NCI-H82 (cell line): Measurements from ENCODE around the gene KCNQ1OT1.
"Not testable (repeated sequence)": the region's sequence is repeated elsewhere in the genome, so short reads cannot be mapped to it uniquely, and the experiment has no call there.

ENCODE experiments used
- DNase-seq: peaks from one replicate; lab custom pipeline; 2025; lab: John Stamatoyannopoulos, UW

Gene KCNQ1OT1

GRCh38 chr11:2652333-2653197 is 47.2 kb downstream of the KCNQ1OT1 start:
- no peak for DNase-seq

GRCh38 chr11:2651826-2652271 is 47.9 kb downstream of the KCNQ1OT1 start:
- no peak for DNase-seq

DNA sequence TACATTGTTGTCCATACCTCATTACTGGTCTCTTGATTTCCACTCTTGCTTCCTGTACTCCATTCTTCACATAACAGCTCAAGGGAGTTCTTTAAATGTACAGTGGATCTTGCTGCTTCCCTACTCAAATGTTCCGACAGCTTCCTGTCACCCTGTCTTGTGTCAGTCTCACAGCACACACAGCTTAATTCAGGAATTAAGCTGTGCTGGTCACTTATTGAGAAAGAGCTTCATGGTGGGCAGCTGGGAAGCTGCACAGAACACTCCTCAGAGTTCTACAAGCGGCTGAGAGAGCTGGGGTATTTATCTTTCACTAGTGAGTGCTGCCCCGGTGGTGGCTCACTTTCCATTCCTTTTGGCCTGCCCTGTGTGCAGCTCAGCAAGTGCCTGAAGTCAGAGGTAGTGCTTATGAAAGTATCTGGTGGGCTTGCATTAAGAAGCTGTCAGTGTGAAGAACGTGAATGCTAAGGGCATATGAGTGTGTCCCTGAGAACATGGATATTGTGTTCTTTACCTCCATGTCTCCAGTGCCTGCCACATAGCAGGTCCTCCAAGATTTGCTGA is 48.7 kb downstream of the KCNQ1OT1 start:
- DNase-seq, result no peak

DNA sequence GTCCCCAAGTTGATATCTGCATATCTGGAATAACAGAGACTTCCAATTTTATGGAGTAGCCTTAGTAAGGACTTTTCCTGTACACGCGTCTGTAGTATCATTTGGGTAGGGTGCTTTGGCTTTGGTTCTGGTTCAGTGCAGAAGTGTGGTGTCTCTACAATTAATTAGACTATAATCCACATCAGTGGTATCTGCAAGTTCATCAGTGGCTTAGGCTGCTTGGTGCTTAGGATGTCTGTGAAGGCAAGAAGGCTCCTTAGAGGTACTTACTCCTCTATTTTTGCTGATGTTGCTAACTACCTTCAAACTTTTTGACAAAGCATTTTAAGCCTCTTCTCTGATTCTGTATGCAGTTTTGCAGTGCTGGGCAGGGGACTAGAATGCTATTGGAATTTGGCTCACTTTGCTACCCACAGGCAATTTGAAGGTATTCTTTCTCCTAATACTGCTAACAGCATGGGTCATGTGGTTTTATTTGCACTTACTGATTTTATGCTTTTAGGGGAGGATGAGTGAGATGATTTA is 49.4 kb downstream of the KCNQ1OT1 start:
- no peak for DNase-seq

GRCh38 chr11:2649848-2650247 is 49.9 kb downstream of the KCNQ1OT1 start:
- no peak for DNase-seq

DNA sequence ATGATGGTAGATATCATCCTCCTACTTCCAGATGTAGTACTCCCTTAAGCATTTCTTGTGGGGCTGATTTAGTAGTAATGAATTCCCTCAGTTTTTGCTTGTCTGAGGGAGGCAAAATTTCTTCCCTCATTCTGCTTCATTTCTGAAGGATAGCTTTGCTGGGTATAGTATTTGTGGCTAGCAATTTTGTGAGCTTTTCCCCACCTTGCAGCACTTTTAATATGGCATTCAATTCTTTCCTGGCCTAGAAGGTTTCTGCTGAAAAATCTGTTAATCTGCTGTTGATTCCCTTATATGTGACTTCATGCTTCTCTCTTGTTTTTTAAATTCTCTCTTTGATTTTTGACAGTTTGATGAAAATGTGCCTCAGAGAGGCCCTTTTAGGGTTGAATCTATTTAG is 50.4 kb downstream of the KCNQ1OT1 start:
- DNase-seq, result no peak

GRCh38 chr11:2647953-2648352 is 51.8 kb downstream of the KCNQ1OT1 start:
- no peak for DNase-seq

DNA sequence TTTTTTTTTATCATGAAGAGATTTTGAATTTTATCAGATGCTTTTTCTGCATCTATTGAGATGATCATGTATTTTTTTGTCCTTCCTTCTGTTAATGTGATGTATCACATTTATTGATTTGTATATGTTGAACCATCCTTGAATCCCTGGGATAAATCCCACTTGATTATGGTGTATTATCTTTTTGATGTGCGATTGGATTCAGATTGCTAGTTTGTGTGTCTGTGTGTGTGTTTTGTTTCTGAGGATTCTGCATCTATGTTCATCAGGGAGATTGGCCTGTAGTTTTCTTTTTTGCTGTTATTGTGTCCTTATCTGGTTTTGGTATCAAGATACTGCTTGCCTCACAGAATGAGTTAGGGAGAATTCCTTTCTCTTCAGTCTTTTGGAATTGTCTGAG is 52.6 kb downstream of the KCNQ1OT1 start:
- no peak for DNase-seq

DNA sequence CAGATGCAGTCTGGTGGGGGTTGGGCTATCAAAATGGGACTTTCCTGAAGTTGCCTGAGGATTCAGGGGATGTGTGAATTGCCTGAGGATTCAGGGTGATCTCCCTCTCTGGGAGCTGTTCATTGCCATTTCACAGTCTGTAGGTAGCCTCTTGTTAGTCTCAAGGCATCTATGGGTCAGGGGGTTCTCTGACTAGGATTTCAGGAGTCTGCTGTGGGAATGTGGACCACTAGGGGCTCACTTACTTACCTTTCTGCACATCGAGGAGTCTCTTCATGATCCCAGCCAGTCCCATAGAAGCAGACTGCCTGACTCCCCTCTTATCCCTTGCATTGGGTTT is 54.0 kb downstream of the KCNQ1OT1 start:
- DNase-seq, result no peak

GRCh38 chr11:2644844-2645778 is 54.7 kb downstream of the KCNQ1OT1 start:
- no peak for DNase-seq

- DNase-seq, result no peak
These were observed 56.0 kb downstream of the KCNQ1OT1 start for GRCh38 chr11:2643746-2644145.

GRCh38 chr11:2641623-2642022 is 58.2 kb downstream of the KCNQ1OT1 start:
- no peak for DNase-seq

DNA sequence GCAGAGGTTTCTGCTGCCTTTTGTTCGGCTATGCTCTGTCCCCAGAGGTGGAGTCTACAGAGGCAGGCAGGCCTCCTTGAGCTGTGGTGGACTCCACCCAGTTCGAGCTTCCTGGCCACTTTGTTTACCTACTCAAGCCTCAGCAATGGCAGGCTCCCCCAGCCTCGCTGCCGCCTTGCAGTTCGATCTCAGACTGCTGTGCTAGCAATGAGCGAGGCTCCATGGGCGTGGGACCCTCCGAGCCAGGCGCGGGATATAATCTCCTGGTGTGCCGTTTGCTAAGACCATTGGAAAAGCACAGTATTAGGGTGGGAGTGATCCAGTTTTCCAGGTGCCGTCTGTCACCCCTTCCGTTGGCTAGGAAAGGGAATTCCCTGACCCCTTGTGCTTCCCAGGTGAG is 60.0 kb downstream of the KCNQ1OT1 start:
- DNase-seq, result not testable (repeated sequence)

- no peak for DNase-seq
These were observed 68.6 kb downstream of the KCNQ1OT1 start for GRCh38 chr11:2631161-2631560.

GRCh38 chr11:2630679-2631078 is 69.1 kb downstream of the KCNQ1OT1 start:
- no peak for DNase-seq

DNA sequence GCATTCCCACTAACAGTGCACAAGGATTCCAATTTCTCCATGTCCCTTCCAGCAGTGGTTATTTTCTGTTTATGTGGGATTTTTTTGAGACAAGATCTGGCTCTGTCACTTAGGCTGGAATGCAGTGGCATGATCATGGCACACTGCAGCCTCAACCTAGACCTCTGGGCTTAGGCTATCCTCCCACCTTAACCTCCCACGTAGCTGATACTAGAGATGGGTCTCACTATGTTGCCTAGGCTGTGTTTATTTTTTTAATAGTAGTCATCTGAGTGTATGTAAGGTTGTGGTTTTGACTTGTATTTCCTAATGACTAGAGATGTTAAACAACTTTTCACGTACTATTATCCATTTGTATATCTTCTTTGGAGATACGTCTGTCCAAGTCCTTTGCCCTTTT is 74.6 kb downstream of the KCNQ1OT1 start:
- DNase-seq, result no peak

DNA sequence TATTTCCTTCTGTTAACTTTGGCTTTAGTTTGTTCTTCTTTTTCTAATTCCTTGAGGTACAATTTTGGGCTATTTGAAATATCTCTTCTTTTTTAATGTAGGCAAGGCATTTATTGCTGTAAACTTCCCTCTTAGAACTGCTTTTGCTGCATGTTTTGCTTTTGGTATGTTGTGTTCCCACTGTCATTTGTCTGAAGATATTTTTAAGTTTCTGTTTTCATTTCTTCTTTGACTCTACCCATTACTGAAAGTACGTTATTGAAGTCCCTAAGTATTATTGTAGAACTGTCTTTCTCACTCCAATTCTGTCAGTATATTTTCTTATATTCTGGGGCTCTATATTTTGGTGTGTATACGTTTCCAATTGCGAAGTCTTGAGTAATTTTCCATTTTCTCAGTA is 77.9 kb downstream of the KCNQ1OT1 start:
- DNase-seq, result no peak

DNA sequence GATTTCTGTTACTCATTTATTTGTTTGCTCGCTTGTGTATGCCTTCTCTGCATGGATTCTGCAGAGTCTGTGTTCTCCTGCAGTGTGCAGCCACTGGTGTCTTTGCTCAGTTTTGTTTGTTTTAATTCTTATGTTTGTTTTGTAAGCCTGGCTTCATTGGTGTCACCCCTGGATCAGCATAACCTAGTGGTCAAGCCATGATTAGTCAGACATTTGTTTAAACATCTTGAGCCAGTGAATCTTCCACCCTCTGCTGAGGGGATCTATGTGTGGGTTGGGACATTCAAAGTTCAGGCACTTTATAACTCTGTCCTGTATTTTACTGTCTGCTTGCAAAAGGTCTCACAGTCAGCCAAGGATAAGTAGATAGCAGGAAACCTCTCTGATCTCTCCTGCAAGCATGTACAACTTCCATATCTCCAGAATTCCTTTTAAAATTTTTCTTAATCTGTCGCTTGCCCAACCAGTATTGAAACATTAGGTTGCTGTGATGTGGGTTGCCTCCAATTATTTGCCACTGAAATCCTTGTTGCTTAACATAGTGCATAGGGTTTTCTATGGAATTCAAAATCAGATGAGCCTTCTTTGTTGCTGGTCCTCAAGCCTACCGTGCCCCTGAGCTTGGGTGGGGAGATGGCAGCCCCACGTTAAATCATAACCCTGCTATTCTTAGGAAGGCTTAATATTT is 86.8 kb downstream of the KCNQ1OT1 start:
- DNase-seq, result no peak

DNA sequence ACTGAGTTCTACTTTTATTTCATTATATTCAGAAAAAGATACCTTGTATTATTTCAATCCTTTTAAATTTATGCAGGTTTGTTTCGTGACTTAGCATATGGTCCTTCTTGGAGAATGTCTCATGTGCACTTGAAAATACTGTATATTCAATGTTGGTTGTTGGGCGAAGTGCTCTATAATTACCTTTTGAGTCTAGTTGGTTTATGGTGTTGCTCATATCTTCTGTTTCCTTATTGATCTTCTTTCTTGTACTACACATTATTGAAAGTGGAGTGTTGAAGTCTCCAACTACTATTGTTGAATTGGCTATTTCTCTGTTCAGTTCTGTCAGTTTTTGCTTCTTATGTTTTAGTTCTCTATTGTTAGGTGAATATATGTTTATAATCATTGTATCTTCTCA is 90.4 kb downstream of the KCNQ1OT1 start:
- DNase-seq, result no peak

GRCh38 chr11:2599561-2600189 is 100.1 kb downstream of the KCNQ1OT1 start:
- no peak for DNase-seq

DNA sequence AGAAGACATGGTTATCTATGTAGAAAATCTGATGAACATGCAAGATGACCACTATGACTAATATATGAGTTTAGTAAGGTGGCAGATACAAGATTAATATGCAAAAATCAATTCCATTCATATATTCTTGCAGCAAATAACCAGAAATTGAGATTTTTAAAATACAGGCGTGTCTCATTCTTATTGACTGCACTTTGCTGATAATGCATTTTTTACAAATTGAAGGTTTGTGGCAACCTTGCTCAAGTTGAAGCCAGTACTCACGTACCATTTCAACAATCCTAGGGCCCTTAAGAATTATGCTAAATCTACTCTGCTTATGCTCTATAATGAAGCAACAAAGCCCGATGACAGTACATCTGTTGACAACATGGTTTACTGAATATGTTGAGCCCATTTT is 104.6 kb downstream of the KCNQ1OT1 start:
- no peak for DNase-seq
